Thoracic aorta endothelial cell (primary cell): ENCODE measurements around the gene HHIPL2. TPM values are rescaled to one million over a fixed set of nuclear protein-coding genes. Genes with fewer than 3 reads are reported as not detected.

ENCODE experiments used
- small RNA-seq: library from RNA; depleted of rRNA; stranded (forward); fragments of <200 nt; gene quantifications from one replicate; pipeline ENCODE3, GENCODE V24; 2012
- total RNA-seq: library from RNA; depleted of rRNA; stranded (reverse); fragments of >200 nt; gene quantifications from 2 replicates; pipeline ENCODE4 v1.2.3, GENCODE V29; 2012

Gene HHIPL2
- under 0.01 and 0.07 TPM in 2 replicates for total RNA-seq

DNA sequence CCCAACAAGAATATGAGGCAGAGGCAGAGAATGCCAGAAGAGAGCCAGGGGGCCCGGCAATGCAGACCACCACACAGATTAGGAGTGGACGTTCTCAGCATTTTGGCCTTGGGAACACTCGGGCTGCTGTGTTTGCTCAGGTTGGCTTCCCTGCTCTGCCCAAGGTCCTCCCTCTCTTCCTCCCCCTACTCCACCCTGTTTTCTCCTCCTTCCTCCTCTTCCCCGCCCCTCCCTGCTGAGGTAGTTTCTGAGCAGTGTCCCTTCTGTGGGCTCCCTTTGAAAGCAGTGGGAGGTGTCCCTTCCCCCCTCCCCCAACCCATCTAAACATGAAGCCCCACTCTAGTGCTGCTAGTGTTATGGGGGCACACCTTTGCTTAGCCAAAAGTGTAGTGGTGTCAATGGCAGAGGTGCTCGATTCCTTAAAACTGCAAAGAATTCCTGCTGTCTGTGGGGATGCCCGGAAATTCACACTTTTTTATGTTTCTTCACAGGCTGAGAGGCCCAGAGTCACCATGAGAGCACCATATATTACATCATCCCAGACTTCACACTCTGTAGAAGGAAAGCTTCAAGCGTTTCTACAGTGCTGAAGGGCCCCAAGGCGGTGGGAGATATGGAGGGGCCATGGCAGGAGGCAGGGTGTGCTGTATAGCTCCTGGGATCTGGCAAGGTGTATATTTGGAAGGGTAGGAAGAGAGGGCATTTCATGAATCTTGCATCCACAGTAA is at the start of gene HHIPL2:
Gene HHIPL2 (minus strand): TSS at position 161 of the 728 bp plus-strand sequence. CDS start 60 bp downstream, at position 101.

DNA sequence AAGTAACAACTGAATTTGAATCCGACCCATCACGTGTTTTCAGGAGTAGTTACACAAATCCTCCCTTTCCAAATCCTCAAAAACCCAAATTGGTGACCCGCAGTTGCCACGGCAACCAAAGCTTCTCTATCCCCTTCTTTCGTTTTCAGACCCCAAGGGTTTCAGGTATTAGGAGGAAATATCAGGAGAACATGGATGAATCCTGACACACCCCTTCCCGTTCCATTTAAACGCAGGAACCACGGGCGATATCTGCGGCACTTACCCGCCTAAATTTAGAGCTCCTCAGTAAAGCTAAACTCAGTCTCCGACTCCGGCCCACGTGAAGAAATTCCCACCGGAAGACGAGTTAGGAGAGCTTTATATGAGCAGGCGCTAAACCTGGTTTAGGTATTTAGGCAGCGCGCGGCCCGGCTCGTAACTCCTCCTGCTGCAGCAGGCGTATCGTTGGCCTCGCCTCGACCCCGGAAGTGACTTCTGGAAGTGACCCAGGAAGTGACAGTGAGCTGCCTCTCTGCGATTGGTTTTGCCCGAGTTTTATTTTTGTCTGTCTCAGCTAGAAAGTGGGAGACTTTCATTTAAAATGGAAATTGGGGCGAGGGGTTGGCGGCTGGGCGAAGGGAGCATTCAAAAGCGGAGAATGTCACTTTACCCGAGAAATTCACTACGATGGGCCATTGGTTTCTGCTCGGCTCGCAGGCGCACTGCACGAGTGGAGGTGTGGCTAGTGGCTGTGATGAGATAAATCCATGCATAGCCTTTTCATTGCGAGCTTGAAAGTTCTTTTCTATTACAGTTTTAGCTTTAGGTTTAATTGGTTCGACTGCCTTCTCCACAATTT is 41.8 kb upstream of the HHIPL2 start, which contains the start of gene TAF1A:
Gene TAF1A (minus strand): TSS at position 472 of the 841 bp plus-strand sequence.

Small RNA genes within 50 kb of the gene (small RNA-seq; reads per million reads assigned to genes)
- gene RNU6-791P, result not detected

Other genes starting within 250 kb of the HHIPL2 start
- gene TAF1A, start 41.8 kb upstream of the HHIPL2 start, total RNA-seq, result 9.2 and 13.2 TPM in 2 replicates
- 50.0 and 59.6 TPM in 2 replicates for gene MIA3, start 70.0 kb upstream of the HHIPL2 start, total RNA-seq
- gene AIDA, start 164.4 kb upstream of the HHIPL2 start, total RNA-seq, result 85.4 and 106 TPM in 2 replicates
- gene BROX, start 164.5 kb upstream of the HHIPL2 start, total RNA-seq, result 63.0 and 78.9 TPM in 2 replicates
- gene FAM177B, start 189.1 kb upstream of the HHIPL2 start, total RNA-seq, result not detected in 2 replicates